GM12878 (cell line): ENCODE measurements around the gene FAM25A. TPM values are rescaled to one million over a fixed set of nuclear protein-coding genes. Genes with fewer than 3 reads are reported as not detected.
"Not testable (repeated sequence)": the region's sequence is repeated elsewhere in the genome, so short reads cannot be mapped to it uniquely, and the experiment has no call there.

Experiments used
- ATAC-seq: fragments of 200-7000 bp; cut with Tn5 transposase; 3 replicates; pipeline ENCODE4 v1.9.1; 2020; ENCODE audit warnings: mild to moderate bottlenecking, moderate library complexity
- BruUV-seq: library from RNA; stranded (reverse); fragments of 400-500 nt; replicated peaks from 2 replicates; lab custom pipeline; 2021; lab: Mats Ljungman, UMichigan
- CTCF ChIA-PET: fragments of 300-600 bp; sonication (Branson Sonifier 250); formaldehyde crosslinking; extraction: SDS; loops from one replicate; lab custom pipeline; 2021; ENCODE audit warnings: inconsistent platforms; lab: Yijun Ruan, JAX
- POLR2A ChIA-PET: fragments of 350-600 bp; formaldehyde crosslinking; extraction: SDS; loops from one replicate; lab custom pipeline; 2021; ENCODE audit warnings: inconsistent platforms; lab: Charles Lee
- RAD21 ChIA-PET: fragments of 300-600 bp; sonication (Branson Sonifier 250); formaldehyde crosslinking; loops from one replicate; lab custom pipeline; 2023; ENCODE audit warnings: antibody characterized with exemption; ENCODE audit not compliant: unreplicated experiment; lab: Charles Lee
- SMC1A ChIA-PET: fragments of 300-600 bp; sonication (Branson Sonifier 250); formaldehyde crosslinking; loops from one replicate; lab custom pipeline; 2023; ENCODE audit not compliant: unreplicated experiment, uncharacterized antibody; lab: Charles Lee
- DNase-seq: peaks from one replicate; pipeline ENCODE4 v3.0.0-alpha.2; 2011; ENCODE audit warnings: low read depth, low spot score
- FAIRE-seq: peaks from 3 replicates; lab custom pipeline; 2011; peaks lifted over from hg19 to GRCh38; lab: Jason Lieb, UNC
- H2AFZ ChIP-seq: 2 replicates; pipeline ENCODE4 v1.6.0; 2011; ENCODE audit warnings: low read depth, low read length, control low read depth; ENCODE audit not compliant: control insufficient read depth
- H3K27ac ChIP-seq: 2 replicates; pipeline ENCODE4 v1.5.1; 2011; ENCODE audit warnings: control low read depth; ENCODE audit not compliant: control insufficient read depth, insufficient read depth
- H3K27me3 ChIP-seq, 2 experiments: replicated peaks in 1 of 2; 2 replicates each; pipeline versions ENCODE4 v1.6.0 to v1.6.1; 2011; ENCODE audit warnings: low read length in 1 of 2; ENCODE audit not compliant: control insufficient read depth in 2 of 2, insufficient read depth in 2 of 2
- H3K36me3 ChIP-seq, 2 experiments: 2 replicates each; pipeline ENCODE4 v1.5.1; 2011; ENCODE audit warnings: low read length in 1 of 2; ENCODE audit not compliant: control insufficient read depth in 2 of 2, insufficient read depth in 2 of 2
- H3K4me1 ChIP-seq: 2 replicates; pipeline ENCODE4 v1.6.1; 2011; ENCODE audit warnings: mild to moderate bottlenecking, low read length, moderate library complexity, mixed read lengths; ENCODE audit not compliant: control insufficient read depth, insufficient read depth
- H3K4me2 ChIP-seq: 2 replicates; pipeline ENCODE4 v1.6.0; 2011; ENCODE audit warnings: control low read depth; ENCODE audit not compliant: control insufficient read depth, insufficient read depth
- H3K4me3 ChIP-seq: fragments of 200-600 bp; sonication (generic); 2 replicates; pipeline ENCODE4 v1.5.1; 2016
- H3K79me2 ChIP-seq: 2 replicates; pipeline ENCODE4 v1.6.0; 2011; ENCODE audit warnings: low read length; ENCODE audit not compliant: control insufficient read depth, insufficient read depth
- H3K9ac ChIP-seq: 2 replicates; pipeline ENCODE4 v1.8.0; 2011; ENCODE audit warnings: low read length, control low read depth, mixed read lengths; ENCODE audit not compliant: control insufficient read depth, insufficient read depth
- H3K9me3 ChIP-seq: replicated peaks from 3 replicates; pipeline ENCODE4 v1.5.1; 2011; ENCODE audit warnings: mild to moderate bottlenecking, low read length; ENCODE audit not compliant: control insufficient read depth, insufficient read depth
- H4K20me1 ChIP-seq: 2 replicates; pipeline ENCODE4 v1.6.0; 2011; ENCODE audit not compliant: control insufficient read depth, insufficient read depth
- WGBS: methylation state at CpG from one replicate; pipeline ENCODE4 v1.1.6; 2016; ENCODE audit warnings: low lambda C conversion rate; ENCODE audit not compliant: insufficient replicate concordance, insufficient coverage; ENCODE audit errors: missing lambda C conversion rate; 5-methylcytosine and 5-hydroxymethylcytosine counted together
- in situ Hi-C: fragments of 300-500 bp; cut with MboI; formaldehyde crosslinking; loops from 9 replicates; pipeline ENCODE4 v1.14.3; 2018; ENCODE audit warnings: mixed read lengths
- intact Hi-C: fragments of 100-400 bp; cut with micrococcal nuclease; formaldehyde crosslinking; loops from one replicate; pipeline ENCODE4 v1.14.2; 2022; ENCODE audit not compliant: unreplicated experiment
- polyA plus RNA-seq, 11 experiments: library from polyadenylated mRNA; depleted of rRNA in 4 of 11; unstranded in 6 of 11; stranded (reverse) in 5 of 11; fragments of >200 nt; fragmentation: Nextera tagmentation in 4 of 11; fragmentation: Illumina TruSeq in 1 of 11; extraction: Ambion mirVana in 4 of 11; extraction: Trizol in 1 of 11; gene quantifications; 1 replicate in 1 of 11; 2 replicates in 10 of 11; pipeline versions ENCODE4 v1.2.1 to v1.2.3, GENCODE V29; 2011 to 2016; ENCODE audit warnings: inconsistent platforms in 2 of 11, missing spikeins in 2 of 11, low read depth in 1 of 11
- total RNA-seq, 4 experiments: library from RNA; depleted of rRNA in 3 of 4; stranded (reverse); fragments of >200 nt in 3 of 4; fragmentation: Illumina TruSeq in 1 of 4; extraction: Trizol in 1 of 4; gene quantifications; 2 replicates each; pipeline versions ENCODE4 v1.2.1 to v1.2.3, GENCODE V29; 2013 to 2021

The FAM25A gene
- total and polyA plus RNA-seq, 10 of the 15 experiments (the other 5 are each of a cell fraction or from before 2014, with no cell fraction given), result not detected

- H3K4me3 ChIP-seq, FAIRE-seq, in situ Hi-C loops, H3K4me2 ChIP-seq, H2AFZ ChIP-seq, RAD21 ChIA-PET, H3K4me1 ChIP-seq, H3K27ac ChIP-seq, SMC1A ChIA-PET, H3K79me2 ChIP-seq, H3K36me3 ChIP-seq, DNase-seq, intact Hi-C loops, H4K20me1 ChIP-seq, POLR2A ChIA-PET, CTCF ChIA-PET, BruUV-seq, H3K27me3 ChIP-seq, ATAC-seq, H3K9me3 ChIP-seq, H3K9ac ChIP-seq: not testable (repeated sequence)
- 8% methylated on average over 1 of the region's 1 CpG for WGBS
These were observed 590 bp upstream of the FAM25A start for GRCh38 chr10:87019504-87019903.

GRCh38 chr10:87025285-87025958 lies 5.3 kb downstream of the FAM25A start:
- SMC1A ChIA-PET, H3K9me3 ChIP-seq, CTCF ChIA-PET, POLR2A ChIA-PET, H3K4me1 ChIP-seq, RAD21 ChIA-PET, H3K36me3 ChIP-seq, ATAC-seq, H3K4me2 ChIP-seq, BruUV-seq, H3K4me3 ChIP-seq, DNase-seq, H2AFZ ChIP-seq, H3K79me2 ChIP-seq, FAIRE-seq, intact Hi-C loops, H3K9ac ChIP-seq, H3K27me3 ChIP-seq, H4K20me1 ChIP-seq, in situ Hi-C loops, H3K27ac ChIP-seq: not testable (repeated sequence)
- 24% methylated on average over 5 of the region's 5 CpGs for WGBS

GRCh38 chr10:87026747-87027508 lies 6.8 kb downstream of the FAM25A start:
- H3K9me3 ChIP-seq, H3K36me3 ChIP-seq, in situ Hi-C loops, FAIRE-seq, H3K27me3 ChIP-seq, H3K4me3 ChIP-seq, ATAC-seq, CTCF ChIA-PET, DNase-seq, POLR2A ChIA-PET, H3K27ac ChIP-seq, SMC1A ChIA-PET, BruUV-seq, H3K4me2 ChIP-seq, H3K9ac ChIP-seq, RAD21 ChIA-PET, H2AFZ ChIP-seq, H4K20me1 ChIP-seq, H3K79me2 ChIP-seq, intact Hi-C loops, H3K4me1 ChIP-seq: not testable (repeated sequence)
- 53% methylated on average over 11 of the region's 17 CpGs for WGBS
